Activated B cell treated with CpG ODN at 0.5 μM for 24 hours (primary cell): ENCODE results near the gene SLPI. TPM values are rescaled to one million over a fixed set of nuclear protein-coding genes. Genes with fewer than 3 reads are reported as not detected.

Experiments
- ATAC-seq: fragments of 200-7000 bp; cut with Tn5 transposase; one replicate; pipeline ENCODE4 v1.10.0; 2021; ENCODE audit warnings: low read depth, mild to moderate bottlenecking, moderate library complexity
- CTCF ChIA-PET: fragments of 350-600 bp; sonication (Branson Sonifier 250); formaldehyde crosslinking; loops from one replicate; lab custom pipeline; 2021; ENCODE audit warnings: antibody characterized with exemption; lab: Charles Lee
- POLR2A ChIA-PET: fragments of 350-600 bp; sonication (Branson Sonifier 250); formaldehyde crosslinking; loops from one replicate; lab custom pipeline; 2021; ENCODE audit warnings: antibody characterized with exemption; lab: Charles Lee
- DNase-seq: peaks from one replicate; pipeline ENCODE4 v3.0.0; 2022
- H3K27ac Mint-ChIP-seq: one replicate; pipeline ENCODE4 v1.8.0; 2020; ENCODE audit warnings: mixed read lengths
- H3K27me3 Mint-ChIP-seq: one replicate; pipeline ENCODE4 v1.8.0; 2021; ENCODE audit warnings: mixed read lengths
- H3K36me3 Mint-ChIP-seq: one replicate; pipeline ENCODE4 v1.8.0; 2021; ENCODE audit warnings: low read depth, mixed read lengths
- H3K4me1 Mint-ChIP-seq: one replicate; pipeline ENCODE4 v1.8.0; 2021; ENCODE audit warnings: mixed read lengths
- H3K4me3 Mint-ChIP-seq: one replicate; pipeline ENCODE4 v1.8.0; 2020; ENCODE audit warnings: mild to moderate bottlenecking, mixed read lengths
- H3K9me3 Mint-ChIP-seq: one replicate; pipeline ENCODE4 v1.8.0; 2020; ENCODE audit warnings: mixed read lengths
- CTCF ChIP-seq: fragments of 200-600 bp; IDR thresholded peaks from one replicate; pipeline ENCODE4 v1.8.0; 2022; ENCODE audit warnings: antibody characterized with exemption, mild to moderate bottlenecking
- intact Hi-C: fragments of 100-400 bp; cut with micrococcal nuclease; formaldehyde crosslinking; loops from one replicate; pipeline ENCODE4 v1.15.1; 2024
- total RNA-seq: library from RNA; stranded (reverse); gene quantifications from 2 replicates; pipeline ENCODE4 v1.2.3, GENCODE V29; 2022

Gene SLPI
- total RNA-seq, 1 donor from 2014 or later: not detected

GRCh38 chr20:45289942-45290676, 35.7 kb upstream of the SLPI start:
- Mint-ChIP-seq H3K4me1 (peaks cover 21% of the 10 kb centered on the region), H3K9me3 (no peaks in the 10 kb centered on the region), H3K27ac (peak overlapping the region; percentile 39), H3K4me3 (no peak overlapping the region), H3K36me3 (no peaks in the 10 kb centered on the region), H3K27me3 (peaks cover 23% of the 10 kb centered on the region)
- intact Hi-C loops: loop anchor here (5.0 to 10.0 kb wide), 3 partner anchors 153 to 1075 kb away; partner anchors contain the start of genes OSER1 and YWHAB
- DNase-seq (no peak), ATAC-seq (no peak)
- TF ChIP-seq CTCF: no peak
- ChIA-PET POLR2A (no interaction called here), CTCF (interaction anchor here (0.9 to 5.6 kb wide), 15 partner anchors 9 to 605 kb away, joined by 3 to 45 read pairs (median 5); no protein-coding TSS in a partner anchor)

- intact Hi-C loops: no loop called here
- Mint-ChIP-seq H3K27ac (no peak overlapping the region), H3K4me3 (no peak overlapping the region), H3K4me1 (peaks cover 18% of the 10 kb centered on the region), H3K27me3 (peaks cover 24% of the 10 kb centered on the region), H3K9me3 (no peaks in the 10 kb centered on the region), H3K36me3 (no peaks in the 10 kb centered on the region)
- POLR2A ChIA-PET: no interaction called here
- CTCF ChIA-PET: no interaction called here
- TF ChIP-seq CTCF: no peak
- DNase-seq (no peak), ATAC-seq (no peak)
Observed at GRCh38 chr20:45288860-45289259, 34.5 kb upstream of the SLPI start.

- intact Hi-C loops: no loop called here
- ChIA-PET POLR2A (no interaction called here), CTCF (interaction anchor here (1.4 kb wide), 1 partner anchor 31 kb away, joined by 3 read pairs; no protein-coding TSS in a partner anchor)
- DNase-seq (no peak), ATAC-seq (no peak)
- Mint-ChIP-seq H3K27ac (no peak overlapping the region), H3K27me3 (peaks cover 26% of the 10 kb centered on the region), H3K36me3 (no peaks in the 10 kb centered on the region), H3K4me3 (no peak overlapping the region), H3K4me1 (peaks cover 15% of the 10 kb centered on the region), H3K9me3 (no peaks in the 10 kb centered on the region)
- TF ChIP-seq CTCF: no peak
Observed at GRCh38 chr20:45288376-45288775, 34.0 kb upstream of the SLPI start.

GRCh38 chr20:45283551-45284057, 29.2 kb upstream of the SLPI start:
- DNase-seq (no peak), ATAC-seq (no peak)
- no peaks in the 10 kb centered on the region for H3K36me3 Mint-ChIP-seq
- no peaks in the 10 kb centered on the region for H3K4me1 Mint-ChIP-seq
- POLR2A ChIA-PET: no interaction called here
- intact Hi-C loops: no loop called here
- no peak overlapping the region for H3K27ac Mint-ChIP-seq
- CTCF ChIA-PET: interaction anchor here (1.2 kb wide), 1 partner anchor 10 kb away, joined by 4 read pairs; no protein-coding TSS in a partner anchor
- no peak for TF ChIP-seq CTCF
- no peaks in the 10 kb centered on the region for H3K9me3 Mint-ChIP-seq
- H3K27me3 Mint-ChIP-seq: peaks cover 40% of the 10 kb centered on the region
- H3K4me3 Mint-ChIP-seq: no peak overlapping the region

- TF ChIP-seq CTCF: no peak
- DNase-seq: no peak
- ATAC-seq: no peak
- POLR2A ChIA-PET: no interaction called here
- no peaks in the 10 kb centered on the region for H3K36me3 Mint-ChIP-seq
- H3K4me1 Mint-ChIP-seq: no peaks in the 10 kb centered on the region
- no peaks in the 10 kb centered on the region for H3K9me3 Mint-ChIP-seq
- CTCF ChIA-PET: no interaction called here
- peaks cover 37% of the 10 kb centered on the region for H3K27me3 Mint-ChIP-seq
- intact Hi-C loops: no loop called here
- H3K4me3 Mint-ChIP-seq: no peak overlapping the region
- no peak overlapping the region for H3K27ac Mint-ChIP-seq
Observed at GRCh38 chr20:45282700-45283550, 28.6 kb upstream of the SLPI start.
